NCI-H2081 treated with DMSO at 0.1 percent for 48 hours (cell line): ENCODE measurements around the gene HMX1.

ENCODE experiments used
- DNase-seq: peaks from one replicate; lab custom pipeline; 2025; lab: John Stamatoyannopoulos, UW

Gene HMX1

DNA sequence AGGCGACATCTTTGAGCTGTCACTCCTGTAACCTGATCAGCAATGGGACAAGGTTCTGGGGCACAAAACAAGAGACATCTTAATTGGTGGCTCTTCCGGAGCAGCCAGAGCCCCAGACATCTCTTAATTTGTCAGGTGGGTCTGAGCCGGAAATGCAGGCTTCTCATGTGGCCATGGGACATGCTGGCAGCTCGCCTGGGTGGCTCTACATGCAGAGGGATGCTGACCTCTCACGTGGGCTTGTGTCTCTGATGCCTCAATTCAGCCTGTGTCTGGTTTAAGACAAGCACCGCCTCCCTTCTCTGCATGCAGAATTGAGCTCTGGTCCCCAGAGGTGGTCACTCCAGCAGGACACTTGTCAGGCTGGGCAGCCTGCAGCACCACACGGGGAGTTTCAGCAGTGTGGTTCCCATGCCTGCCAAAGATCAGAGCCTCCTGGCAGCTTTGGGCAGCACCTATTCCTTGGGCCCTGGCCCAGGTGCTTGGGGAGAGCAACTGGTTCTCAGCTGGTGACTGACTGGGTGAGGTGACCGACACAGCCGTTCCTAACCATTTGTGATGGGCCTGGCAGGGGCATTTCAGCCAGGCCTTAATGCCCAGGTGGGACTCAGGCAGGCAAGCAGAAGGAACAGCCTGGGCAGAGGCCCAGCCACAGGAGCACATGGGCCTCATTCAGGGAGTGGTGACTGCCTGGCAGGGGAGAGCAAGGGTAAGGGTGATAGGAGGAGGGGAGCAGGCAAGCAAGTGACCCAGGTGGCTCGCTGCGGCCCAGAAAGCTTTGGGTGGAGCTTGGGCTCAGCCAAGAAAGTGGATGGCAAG, 53.4 kb downstream of the HMX1 start:
- DNase-seq, result no peak

DNA sequence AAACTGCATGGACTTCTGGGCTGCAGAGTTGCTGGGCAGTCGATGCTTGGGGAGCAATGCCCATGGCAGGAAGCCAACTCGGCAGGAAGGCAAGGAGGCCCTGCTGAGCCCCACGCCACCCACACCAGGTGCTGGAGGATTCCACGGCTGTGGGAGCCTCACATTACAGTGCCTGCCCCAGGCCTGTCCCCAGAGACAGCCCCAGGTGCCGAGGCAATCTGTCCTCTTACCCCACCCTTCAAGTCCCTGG, 53.9 kb downstream of the HMX1 start:
- no peak for DNase-seq

DNA sequence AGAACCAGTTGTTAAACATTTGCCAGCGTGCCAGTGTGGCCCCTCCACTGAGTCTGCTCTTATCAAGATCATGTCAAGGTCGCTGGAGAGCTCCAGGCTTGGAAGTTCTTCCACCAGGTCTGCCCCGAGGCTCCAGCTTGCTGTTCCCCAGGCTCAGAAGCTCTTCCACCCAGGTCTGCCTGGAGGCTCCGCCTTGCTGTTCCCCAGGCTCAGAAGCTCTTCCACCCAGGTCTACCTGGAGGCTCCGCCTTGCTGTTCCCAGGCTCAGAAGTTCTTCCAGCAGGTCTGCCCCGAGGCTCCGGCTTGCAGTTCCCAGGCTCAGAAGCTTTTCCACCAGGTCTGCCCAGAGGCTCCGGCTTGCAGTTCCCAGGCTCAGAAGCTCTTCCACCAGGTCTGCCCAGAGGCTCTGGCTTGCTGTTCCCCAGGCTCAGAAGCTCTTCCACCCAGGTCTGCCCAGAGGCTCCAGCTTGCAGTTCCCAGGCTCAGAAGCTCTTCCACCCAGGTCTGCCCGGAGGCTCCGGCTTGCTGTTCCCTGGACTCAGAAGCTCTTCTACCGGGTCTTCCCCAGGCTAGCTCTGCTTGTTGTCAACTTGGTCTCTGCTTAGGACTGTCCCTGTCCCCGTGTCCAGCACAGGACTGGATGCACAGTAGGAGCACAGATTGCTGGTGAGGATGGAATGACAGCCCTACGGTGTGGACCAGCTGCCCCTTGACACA, 54.4 kb downstream of the HMX1 start:
- DNase-seq, result no peak
